ENCODE results near the gene ALPG. TPM values are rescaled to one million over a fixed set of nuclear protein-coding genes. Genes with fewer than 3 reads are reported as not detected.

ALPG gene
- total RNA-seq, 1 experiment from 2014 or later = not detected

DNA sequence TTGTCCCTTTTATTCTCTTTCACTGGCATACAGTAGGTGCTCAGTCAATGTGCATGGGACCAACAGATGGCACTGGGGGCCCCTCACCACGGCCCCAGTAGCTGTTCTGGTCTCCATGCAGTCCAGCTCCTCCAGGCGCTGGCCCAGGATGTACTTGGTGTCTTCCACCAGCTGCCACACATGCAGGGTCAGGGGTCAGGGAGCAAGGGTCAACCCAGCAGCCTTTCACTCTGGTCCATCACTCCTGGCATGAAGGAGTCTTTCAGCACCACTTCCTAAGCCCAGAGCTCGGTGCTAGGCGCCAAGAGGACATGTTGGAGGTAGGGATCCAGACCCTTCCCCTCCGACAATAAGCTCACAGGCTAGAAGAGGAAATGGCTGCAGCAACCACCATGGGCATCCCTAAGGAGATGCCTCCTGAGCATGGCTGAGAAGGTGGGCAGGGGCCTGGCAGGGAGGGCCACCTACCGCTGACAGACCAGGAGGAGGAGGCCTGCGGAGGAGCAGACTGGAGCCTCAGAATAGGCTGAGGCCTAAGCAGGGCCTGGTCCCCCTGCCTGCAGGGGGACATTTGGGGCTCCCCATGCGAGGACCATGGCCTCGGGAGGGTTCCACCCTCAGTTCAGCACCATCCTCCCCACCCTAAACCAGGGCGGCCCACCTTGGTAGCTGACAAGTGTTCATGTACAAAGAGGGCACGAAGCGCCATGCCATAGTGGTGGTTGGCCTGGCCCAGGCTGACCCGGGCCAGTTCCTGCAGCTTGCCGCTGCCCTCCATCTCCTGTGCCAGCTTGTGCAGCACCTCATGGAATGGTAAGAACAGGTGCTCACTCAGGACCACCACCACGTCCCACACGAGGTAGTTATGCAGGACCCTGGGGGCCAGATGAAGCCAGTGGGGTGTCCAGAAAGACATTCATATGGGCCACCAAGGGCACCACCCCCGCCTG, 10.2 kb downstream of the ALPG start:
- intact Hi-C loops (cut with micrococcal nuclease; ENCODE audit: unreplicated experiment) = no loop called here
- no TSS peak for BruUV-seq (replicated peaks)
- no peaks in the 10 kb centered on the region for H3K9me3 ChIP-seq (ENCODE audit: low read depth, low read length, poor library complexity, severe bottlenecking)
- H3K4me3 ChIP-seq (ENCODE audit: low read depth, low read length, poor library complexity, severe bottlenecking) = no peak overlapping the region
- TF ChIP-seq, protein P1, sequence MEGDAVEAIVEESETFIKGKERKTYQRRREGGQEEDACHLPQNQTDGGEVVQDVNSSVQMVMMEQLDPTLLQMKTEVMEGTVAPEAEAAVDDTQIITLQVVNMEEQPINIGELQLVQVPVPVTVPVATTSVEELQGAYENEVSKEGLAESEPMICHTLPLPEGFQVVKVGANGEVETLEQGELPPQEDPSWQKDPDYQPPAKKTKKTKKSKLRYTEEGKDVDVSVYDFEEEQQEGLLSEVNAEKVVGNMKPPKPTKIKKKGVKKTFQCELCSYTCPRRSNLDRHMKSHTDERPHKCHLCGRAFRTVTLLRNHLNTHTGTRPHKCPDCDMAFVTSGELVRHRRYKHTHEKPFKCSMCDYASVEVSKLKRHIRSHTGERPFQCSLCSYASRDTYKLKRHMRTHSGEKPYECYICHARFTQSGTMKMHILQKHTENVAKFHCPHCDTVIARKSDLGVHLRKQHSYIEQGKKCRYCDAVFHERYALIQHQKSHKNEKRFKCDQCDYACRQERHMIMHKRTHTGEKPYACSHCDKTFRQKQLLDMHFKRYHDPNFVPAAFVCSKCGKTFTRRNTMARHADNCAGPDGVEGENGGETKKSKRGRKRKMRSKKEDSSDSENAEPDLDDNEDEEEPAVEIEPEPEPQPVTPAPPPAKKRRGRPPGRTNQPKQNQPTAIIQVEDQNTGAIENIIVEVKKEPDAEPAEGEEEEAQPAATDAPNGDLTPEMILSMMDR (conservative IDR thresholded peaks at IDR 0.05; ENCODE audit: low read depth, low read length) = no peak
- no peak for TF ChIP-seq EZH2 (IDR thresholded peaks at IDR 0.05; ENCODE audit: borderline replicate concordance, low read depth, low read length, poor library complexity, severe bottlenecking)
- ChIA-PET POLR2A (ENCODE audit: low non-redundant PET) (no interaction called here), CTCF (no interaction called here)
- H3K27ac ChIP-seq (ENCODE audit: low read depth, low read length, poor library complexity, severe bottlenecking) = no peak overlapping the region
- H3K36me3 ChIP-seq (ENCODE audit: insufficient read depth, low read length, poor library complexity, severe bottlenecking) = no peaks in the 10 kb centered on the region
- peaks cover 62% of the 10 kb centered on the region for H3K27me3 ChIP-seq (replicated peaks; ENCODE audit: insufficient read depth, low read depth, low read length, poor library complexity)
- no peak for DNase-seq (ENCODE audit: low spot score)
- H3K4me1 ChIP-seq (ENCODE audit: insufficient read depth, low read length, poor library complexity, severe bottlenecking) = no peaks in the 10 kb centered on the region

DNA sequence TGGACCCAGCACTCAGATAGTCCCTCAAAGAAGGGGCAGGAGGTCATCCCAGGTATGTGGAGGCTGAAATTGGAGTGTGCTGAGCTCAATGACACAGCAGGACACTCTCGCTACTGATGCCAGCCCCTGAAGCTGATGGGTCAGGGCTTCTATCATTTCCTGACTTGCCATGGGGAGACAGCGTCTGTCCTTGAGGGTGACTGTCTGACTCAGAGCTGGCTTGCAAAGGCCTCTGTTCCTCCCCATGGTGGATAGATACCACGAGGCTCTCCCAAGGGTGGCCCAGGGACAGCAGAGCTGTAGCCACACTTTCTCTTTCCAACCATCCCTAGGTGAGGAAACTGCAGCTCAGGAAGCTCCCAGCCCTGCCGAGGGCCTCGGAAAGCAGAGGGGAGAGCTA, 10.8 kb downstream of the ALPG start:
- BruUV-seq (replicated peaks) = no TSS peak
- Histone ChIP-seq H3K36me3 (ENCODE audit: insufficient read depth, low read length, poor library complexity, severe bottlenecking) (no peaks in the 10 kb centered on the region), H3K4me1 (ENCODE audit: insufficient read depth, low read length, poor library complexity, severe bottlenecking) (no peaks in the 10 kb centered on the region), H3K9me3 (ENCODE audit: low read depth, low read length, poor library complexity, severe bottlenecking) (no peaks in the 10 kb centered on the region), H3K4me3 (ENCODE audit: low read depth, low read length, poor library complexity, severe bottlenecking) (no peak overlapping the region), H3K27ac (ENCODE audit: low read depth, low read length, poor library complexity, severe bottlenecking) (no peak overlapping the region), H3K27me3 (replicated peaks; ENCODE audit: insufficient read depth, low read depth, low read length, poor library complexity) (peaks cover 63% of the 10 kb centered on the region)
- TF ChIP-seq EZH2 (IDR thresholded peaks at IDR 0.05; ENCODE audit: borderline replicate concordance, low read depth, low read length, poor library complexity, severe bottlenecking) = no peak
- TF ChIP-seq, protein P1 (conservative IDR thresholded peaks at IDR 0.05; ENCODE audit: low read depth, low read length) = no peak
- CTCF ChIA-PET = no interaction called here
- intact Hi-C loops (cut with micrococcal nuclease; ENCODE audit: unreplicated experiment) = no loop called here
- POLR2A ChIA-PET (ENCODE audit: low non-redundant PET) = no interaction called here
- no peak for DNase-seq (ENCODE audit: low spot score)

DNA sequence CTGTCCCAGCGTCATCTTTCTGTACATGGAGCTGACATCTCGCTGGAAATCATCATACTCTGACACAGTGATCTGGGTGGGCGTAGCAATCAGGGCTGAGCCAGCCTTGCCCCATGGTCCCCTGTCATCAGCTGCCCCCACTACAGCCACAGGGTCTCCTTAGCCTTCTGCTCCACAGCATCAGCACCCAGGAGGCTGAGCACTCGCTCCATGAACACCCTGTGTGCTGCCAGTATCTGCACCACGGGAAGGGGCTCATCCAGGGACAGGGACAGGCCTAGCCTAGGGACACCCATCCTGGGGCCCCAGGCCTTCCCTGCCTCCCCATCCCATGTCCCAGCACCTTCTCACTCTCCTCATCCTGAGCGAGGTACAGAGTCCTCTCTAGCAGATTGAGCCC, 11.4 kb downstream of the ALPG start:
- no peak for TF ChIP-seq EZH2 (IDR thresholded peaks at IDR 0.05; ENCODE audit: borderline replicate concordance, low read depth, low read length, poor library complexity, severe bottlenecking)
- TF ChIP-seq, protein P1 (conservative IDR thresholded peaks at IDR 0.05; ENCODE audit: low read depth, low read length) = no peak
- POLR2A ChIA-PET (ENCODE audit: low non-redundant PET) = no interaction called here
- no peaks in the 10 kb centered on the region for H3K36me3 ChIP-seq (ENCODE audit: insufficient read depth, low read length, poor library complexity, severe bottlenecking)
- H3K27ac ChIP-seq (ENCODE audit: low read depth, low read length, poor library complexity, severe bottlenecking) = no peak overlapping the region
- no TSS peak for BruUV-seq (replicated peaks)
- CTCF ChIA-PET = no interaction called here
- no peaks in the 10 kb centered on the region for H3K9me3 ChIP-seq (ENCODE audit: low read depth, low read length, poor library complexity, severe bottlenecking)
- no peaks in the 10 kb centered on the region for H3K4me1 ChIP-seq (ENCODE audit: insufficient read depth, low read length, poor library complexity, severe bottlenecking)
- DNase-seq (ENCODE audit: low spot score) = no peak
- intact Hi-C loops (cut with micrococcal nuclease; ENCODE audit: unreplicated experiment) = no loop called here
- H3K27me3 ChIP-seq (replicated peaks; ENCODE audit: insufficient read depth, low read depth, low read length, poor library complexity) = peaks cover 61% of the 10 kb centered on the region
- no peak overlapping the region for H3K4me3 ChIP-seq (ENCODE audit: low read depth, low read length, poor library complexity, severe bottlenecking)
